Left renal cortex interstitium (tissue), 4 donors: Measurements from ENCODE around the gene ELN. TPM values are rescaled to one million over a fixed set of nuclear protein-coding genes. Genes with fewer than 3 reads are reported as not detected.
"Not testable (repeated sequence)": the region's sequence is repeated elsewhere in the genome, so short reads cannot be mapped to it uniquely, and the experiment has no call there.

Source experiments
- DNase-seq, 4 donors: peaks; one replicate each; pipeline ENCODE4 v3.0.0-alpha.2; 2013; ENCODE audit warnings: low read depth in 4 of 4, low spot score in 2 of 4, missing footprints in 1 of 4
- polyA plus RNA-seq, 4 donors: library from polyadenylated mRNA; unstranded; fragments of 120-200 nt; gene quantifications; one replicate each; pipeline ENCODE4 v1.2.1, GENCODE V29; 2013; ENCODE audit not compliant: insufficient read length in 4 of 4

Gene ELN
- polyA plus RNA-seq, 4 donors: 63.5 to 130 (median 77.1) TPM

DNA sequence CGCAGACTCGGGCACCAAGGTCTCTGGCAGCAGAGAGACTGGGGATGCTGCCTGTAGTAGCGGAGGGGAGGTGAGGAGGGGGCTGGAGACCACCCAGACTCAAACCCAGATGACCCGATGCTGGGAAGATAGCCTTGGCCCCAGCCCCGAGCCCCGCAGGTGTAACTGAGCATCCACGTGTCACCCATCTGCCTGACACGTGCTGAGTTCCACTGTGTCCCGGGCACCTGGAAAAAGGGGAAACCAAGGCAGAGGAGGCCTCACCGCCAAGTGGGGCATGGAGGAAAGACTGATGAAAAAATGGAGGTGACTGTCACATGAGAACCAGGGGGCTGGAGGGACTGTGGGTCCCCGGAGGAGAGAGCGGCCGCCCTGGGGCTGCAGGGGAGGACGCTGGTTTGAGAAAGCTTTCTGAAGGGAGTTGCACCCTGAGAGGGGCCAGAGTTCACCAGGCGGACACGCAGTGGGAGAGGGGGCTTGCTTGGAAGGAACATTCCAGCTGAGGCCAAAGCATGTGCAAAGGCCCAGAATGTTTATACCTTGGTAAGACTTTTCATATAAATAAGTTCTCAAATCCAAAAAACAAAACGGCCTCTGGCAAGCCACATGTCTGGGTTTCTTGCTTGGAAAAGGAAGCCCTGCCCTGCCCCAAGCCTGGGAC is 27.4 kb upstream of the ELN start:
- no peak for DNase-seq

DNA sequence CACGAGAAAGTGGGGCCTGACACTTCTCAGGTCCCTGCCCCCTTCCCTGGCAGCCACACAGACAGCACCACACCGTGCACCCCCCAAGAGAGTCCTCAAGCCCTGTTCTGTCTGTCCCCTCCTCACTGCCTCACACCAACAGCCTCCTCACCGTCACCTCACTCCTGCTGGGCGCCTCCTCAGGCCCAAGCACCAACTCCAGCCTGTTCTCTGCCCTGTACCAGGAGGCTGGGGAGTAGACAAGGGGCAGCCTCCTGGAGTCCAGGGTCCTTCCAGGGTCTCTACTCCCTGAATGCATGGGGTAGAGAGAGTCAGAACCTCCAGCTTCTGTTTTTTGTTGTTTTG is 26.9 kb upstream of the ELN start:
- no peak for DNase-seq

DNA sequence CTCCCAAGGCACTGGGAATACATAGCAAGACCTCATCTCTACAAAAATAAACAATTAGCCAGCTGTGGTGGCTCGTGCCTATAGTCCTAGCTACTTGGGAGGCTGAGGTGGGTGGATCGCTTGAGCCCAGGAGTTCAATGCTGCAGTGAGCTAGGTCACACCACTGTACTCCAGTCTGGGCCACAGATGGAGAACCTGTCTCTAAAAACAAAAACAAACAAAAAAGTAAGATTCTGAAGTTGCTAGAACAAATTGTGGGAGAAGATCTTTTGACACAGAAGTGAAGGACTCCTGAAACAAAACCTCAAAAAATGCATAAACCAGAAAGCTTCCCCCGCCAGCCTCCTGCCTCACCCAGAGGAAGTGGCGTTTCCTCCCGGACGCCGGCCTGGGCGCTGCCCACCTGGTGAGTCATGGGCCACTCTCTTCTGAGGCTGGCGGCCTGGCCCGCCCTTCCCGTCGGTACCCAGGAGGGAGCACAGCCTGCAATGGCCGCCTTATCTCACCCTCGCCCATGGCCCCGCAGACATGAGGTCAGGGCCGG is 25.4 kb upstream of the ELN start:
- no peak for DNase-seq

DNA sequence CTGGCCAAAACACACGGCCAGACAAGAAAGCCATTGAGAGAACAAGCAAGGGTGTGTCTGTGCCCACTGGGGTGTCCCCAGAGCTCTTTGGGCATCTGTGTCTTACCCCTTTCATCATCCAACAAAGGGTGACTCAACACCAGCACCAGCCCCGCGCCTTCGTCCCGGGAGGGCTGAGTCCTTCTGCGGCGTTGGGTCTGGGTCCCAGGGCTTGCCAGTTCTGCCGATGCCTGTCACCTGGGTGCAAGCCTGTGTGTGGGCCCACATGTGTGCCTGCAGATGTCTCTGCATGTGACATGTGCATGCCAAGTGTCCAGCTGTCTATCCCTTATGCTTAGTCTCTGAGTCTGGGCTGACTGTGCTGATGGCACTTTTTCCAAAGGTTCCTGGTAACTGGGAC is 24.4 kb upstream of the ELN start:
- no peak for DNase-seq

DNA sequence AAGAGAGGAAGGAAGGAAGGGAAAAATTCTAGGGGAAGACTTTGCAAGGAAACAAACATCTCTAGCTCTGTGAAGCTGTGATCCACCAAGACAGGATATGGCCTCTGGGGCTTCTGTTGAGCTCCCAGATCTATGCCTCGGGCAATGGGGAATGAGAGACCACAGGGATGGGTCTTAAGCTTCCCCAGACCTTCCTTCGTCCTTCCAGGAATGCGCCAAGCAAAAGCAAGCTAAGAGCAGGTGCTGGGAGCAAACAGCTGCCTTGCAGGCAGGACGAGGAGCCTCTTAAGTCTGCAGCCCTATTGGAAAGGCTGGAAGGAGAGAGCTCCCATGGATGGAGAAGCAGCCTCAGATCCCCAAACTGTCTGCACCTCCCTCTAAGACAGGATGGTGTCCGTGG is 21.9 kb upstream of the ELN start:
- DNase-seq: no peak

DNA sequence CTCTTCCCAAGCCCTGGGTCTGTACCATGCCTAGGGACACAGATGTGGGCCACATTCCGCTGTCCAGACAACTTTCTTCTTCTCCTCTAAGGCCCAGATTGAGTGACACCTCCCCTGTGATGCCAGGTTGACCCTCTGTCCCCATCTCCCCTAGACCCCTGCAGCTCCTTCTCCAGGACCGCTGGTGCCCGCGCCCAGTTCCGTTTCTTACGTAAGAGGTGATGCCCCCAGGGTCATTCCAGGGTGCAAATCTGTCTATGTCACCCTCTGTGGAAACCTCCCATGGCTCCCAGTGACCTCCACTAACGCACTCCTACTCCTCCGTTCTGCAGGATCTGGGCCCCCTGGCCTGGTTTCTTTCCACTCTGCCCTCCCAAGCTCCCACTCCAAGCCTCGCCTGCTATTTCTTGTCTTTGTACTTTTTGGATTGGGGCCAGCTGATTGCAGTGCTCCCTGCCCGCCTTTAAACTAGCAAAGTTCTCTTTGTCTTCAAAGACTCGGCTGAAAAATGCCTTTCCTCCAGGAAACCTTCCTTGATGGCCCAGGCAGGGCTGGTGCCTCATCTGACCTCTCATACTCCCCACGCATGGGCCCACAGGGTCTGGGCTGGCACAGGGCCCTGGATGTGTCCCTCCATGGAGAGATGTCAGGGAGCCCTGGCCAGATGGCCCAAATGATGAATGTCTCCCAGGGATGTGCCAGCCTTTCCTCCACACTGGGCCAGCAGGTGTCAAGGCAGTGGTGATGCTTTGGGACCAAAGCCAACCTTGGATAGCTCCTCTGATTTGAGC is 21.3 kb upstream of the ELN start:
- DNase-seq: no peak

DNA sequence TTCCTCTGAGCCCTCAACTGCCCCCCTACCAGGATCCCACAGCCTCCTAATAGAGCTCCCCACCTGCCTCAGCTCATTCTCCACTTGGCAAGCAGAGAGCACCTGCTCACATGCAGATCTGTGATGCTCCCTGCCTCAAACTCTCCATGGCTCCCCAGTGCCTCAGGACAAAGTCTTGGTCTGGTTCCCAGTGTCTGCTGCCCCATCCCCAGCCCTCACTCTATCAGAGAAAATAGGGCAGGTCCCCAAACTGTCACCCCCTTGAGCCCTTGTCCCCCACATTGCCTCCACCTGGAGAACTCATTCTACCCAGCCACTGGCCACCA is 20.8 kb upstream of the ELN start:
- DNase-seq: no peak

DNA sequence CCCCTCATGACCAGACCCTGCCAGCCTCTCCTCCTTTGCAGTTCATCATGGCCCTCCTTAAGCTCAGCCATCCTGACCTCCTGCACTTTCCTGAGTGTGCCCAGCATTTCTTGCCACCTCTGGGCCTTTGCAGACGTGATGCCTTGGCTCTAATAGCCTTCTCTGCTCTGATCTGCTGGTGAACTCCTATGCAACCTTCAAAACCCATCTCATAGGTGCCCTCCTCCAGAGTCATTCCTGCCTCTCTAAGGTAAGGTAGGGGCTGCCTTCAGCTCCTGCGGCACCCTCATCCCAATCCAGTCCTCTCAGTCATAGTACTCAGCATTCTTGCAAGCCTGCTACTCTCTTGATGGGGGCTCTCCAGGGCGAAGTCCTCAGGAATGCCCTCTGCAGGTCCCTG is 19.3 kb upstream of the ELN start:
- no peak for DNase-seq

DNA sequence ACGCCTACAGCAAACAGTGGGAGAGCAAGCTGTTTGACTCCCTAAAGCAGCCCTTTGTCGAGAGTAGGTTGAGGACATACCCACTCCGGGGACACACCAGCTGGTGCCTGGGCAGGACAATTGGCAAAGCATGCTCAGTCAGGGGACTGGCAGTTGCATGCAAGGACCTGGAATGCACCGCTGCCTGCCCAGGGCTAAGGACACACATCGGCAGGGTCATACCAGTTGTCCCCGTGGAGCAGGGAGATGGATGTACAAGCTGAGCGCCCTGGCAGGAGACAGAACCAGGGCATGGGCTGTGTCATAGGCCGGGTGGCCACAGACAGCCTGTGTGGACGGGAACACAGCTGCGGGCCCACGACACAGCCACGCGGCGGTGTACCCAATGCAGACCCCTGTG is 18.3 kb upstream of the ELN start:
- DNase-seq: no peak

DNA sequence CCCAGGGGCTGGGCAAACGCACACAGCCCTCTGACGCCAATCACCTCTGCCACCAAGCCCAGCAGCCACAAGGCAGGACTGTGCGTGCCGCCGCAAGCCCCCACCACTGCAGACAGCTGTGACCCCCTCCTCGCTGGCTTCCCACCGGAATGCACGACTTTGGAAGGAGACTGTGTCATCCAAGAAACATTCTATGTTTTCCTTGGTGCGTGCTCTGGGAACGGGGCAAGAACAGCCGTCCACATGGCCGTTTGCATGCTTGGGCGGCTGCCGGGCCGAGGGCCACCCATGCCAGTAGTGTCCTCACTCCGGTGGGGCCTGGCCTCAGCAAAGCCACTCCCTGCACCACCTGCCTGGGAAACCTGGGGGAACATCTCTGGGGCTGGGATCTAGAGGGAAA is 17.6 kb upstream of the ELN start:
- no peak for DNase-seq

DNA sequence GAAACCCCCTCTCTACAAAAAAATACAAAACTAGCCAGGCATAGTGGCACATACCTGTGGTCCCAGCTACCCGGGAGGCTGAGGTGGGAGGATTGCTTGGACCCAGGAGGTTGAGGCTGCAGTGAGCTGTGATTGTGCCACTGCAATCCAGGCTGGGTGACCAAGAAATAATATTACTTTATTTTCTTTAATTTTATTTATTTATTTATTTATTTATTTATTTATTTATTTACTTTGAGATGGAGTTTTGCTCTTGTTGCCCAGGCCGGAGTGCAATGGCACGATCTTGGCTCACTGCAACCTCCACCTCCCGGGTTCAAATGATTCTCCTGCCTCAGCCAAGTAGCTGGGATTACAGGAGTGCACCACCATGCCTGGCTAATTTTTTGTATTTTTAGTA is 16.6 kb upstream of the ELN start:
- not testable (repeated sequence) for DNase-seq

DNA sequence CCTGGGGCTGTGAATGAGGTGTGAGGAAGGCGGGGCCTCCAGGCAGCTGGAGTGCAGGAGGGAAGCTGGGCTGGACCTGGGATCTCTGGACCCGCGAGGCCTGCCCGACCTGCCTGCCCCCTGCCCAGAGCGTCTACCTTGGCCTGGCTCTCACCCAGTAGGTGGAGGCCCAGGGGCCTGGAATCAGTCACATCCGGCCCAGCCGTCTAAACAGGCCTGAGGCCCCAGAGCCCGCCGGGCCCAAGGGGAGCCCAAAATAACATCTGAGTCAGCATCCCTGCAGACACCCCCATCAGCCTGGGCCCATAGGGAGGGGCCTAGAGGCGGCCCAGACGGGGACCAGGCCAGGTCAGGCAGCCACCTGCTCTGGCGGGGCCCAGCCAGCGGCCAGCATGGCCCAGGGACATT is 15.1 kb upstream of the ELN start:
- DNase-seq: no peak

DNA sequence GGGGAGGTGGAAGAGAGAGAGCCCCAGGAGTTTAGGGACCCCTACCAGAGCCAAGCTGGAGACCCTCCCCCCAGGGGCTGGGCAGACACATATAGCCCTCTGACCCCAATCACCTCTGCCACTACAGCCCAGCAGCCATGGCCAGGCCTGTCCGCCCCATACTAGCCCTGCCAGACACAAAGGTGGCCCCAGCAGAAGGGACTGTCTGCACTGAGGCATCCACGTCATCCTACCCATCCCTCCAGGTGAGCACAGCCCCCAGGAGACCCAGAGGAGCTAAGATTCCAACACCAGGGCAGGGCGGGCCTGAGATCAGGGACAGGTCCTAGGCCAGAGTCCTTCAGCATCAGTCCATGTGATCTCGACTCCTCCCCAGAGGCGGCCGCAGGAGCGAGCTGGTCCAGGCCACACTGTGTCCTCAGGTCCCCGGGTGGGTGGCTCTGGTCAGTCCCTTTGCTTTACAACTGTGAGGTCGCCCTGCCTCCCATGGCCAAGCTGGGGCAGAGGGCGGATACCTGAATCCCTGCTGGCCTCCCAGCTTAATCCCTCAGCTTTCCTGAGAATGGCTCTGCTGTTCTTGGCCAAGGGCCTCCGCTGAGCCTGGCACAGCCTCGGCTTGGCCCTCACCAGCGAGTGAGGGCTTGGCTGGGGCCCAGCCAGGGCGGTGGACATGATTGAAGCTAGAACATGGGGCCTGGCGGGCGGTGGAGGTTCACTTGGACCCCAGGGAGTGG is 14.3 kb upstream of the ELN start:
- DNase-seq: no peak

DNA sequence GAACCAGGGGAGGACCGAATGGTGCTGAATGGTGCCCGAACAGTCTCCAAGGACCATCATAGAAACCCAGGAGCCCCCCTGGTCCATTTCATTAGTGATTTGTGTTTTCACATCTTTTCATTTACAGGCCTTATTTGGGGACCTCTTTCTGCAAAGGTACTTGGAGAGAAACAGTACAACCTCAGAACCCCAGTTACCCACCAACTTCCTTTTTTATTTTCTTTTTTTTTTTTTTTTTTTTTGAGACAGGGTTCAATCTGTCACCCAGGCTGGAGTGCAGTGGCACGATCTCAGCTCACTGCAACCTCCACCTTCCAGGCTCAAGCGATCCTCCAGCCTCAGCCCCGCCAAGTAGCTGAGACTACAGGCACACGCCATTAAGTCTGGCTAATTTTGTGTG is 13.0 kb upstream of the ELN start:
- no peak for DNase-seq

DNA sequence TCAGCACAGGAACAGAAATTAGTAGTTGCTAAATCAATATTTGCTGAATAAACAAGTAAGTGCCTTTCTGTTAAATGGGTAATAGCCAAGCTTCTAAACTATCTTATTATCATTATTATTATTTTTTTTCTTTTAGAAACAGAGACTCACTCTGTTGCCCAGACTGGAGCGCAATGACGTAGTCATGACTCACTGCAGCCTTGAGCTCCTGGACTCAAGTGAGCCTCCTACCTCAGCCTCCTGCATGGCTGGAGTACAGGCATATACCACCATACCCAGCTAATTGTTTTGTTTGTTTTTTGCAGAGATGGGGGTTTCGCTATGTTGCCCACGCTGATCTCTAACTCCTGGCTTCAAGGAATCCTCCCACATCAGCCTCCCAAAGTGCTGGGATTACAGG is 12.3 kb upstream of the ELN start:
- no peak for DNase-seq

DNA sequence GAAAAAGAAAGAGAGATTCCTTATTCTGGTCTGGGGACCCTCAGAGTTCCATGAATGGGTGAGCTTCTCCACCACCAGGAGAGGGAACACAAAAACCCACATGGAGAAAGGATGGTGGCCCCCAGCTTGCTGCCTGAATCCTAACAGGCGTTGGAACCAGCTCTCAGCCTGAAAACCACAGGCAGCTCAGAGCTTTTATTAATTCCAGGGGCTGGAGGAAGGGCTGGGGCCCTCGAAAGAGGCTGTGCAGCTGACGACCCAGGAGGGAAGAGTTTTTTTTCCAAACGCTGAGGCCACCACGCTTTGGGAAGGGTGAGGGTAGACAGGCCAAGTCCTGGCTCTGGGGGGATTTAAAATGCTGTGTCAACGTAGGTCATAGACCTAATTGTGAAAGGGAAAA is 10.8 kb upstream of the ELN start:
- DNase-seq: no peak

DNA sequence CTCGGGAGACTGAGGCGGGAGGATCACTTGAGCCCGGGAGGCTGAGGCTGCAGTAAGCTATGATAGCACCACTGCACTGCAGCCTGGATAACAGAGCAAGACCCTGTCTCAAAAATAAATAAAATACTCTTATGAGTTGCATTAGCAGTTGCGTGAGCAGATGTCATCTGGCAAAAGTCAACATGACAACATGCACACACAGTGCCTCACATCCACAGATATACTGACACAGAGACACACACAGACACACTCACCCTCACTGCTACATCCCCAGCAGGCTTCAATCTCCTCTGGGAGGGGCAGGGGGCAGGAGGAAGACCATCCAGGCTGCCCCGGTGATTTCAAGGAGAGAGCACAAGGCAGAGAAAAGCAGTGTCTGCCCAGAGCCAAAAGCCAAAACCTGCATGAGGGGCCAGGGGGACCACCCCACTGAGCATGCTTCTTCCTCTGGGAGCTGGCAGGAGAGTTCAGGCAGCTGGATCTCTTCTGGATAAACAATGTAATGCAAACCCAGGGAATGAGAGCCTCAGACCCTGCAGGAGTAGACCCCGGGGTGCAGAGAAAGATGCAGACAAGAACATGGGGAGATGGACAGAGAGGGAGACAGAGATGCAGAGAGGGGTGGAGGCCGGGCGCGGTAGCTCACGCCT is 9.6 kb upstream of the ELN start:
- no peak for DNase-seq

DNA sequence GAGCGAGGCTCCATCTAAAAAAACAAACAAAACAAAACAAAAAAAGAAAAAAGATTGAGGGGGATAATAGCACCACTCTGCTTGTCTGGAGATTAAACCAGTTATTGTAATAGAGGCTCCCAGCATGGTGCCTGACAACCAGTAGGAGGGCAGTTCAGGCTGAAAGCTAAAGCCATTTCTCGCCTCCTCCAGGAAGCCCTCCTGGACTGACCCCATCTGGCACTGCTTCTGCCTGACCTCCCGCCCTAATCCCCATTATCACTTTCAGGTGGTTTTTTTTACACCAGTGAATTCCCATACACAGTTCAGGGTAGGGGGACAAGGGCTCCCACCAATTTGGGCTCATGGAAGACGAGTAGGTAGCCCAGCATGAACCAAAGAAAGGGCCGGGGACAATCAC is 8.8 kb upstream of the ELN start:
- DNase-seq: no peak

DNA sequence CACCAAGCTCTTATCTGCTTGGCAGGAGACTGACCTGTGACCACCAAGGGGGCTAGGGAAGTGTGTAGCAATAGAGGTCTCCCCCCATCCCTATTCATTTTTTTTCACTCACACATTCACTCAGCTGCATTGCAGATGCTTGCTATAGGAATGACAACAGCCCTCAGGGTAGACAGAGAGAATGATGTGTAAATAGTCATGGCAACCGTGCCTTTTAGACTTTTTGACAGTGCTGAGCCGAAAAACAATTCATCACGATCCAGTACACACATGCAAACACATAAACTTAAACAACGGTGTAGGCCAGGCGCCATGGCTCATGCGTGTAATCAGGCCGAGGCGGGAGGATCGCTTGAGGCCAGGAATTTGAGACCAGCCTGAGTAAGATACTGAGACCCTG is 7.6 kb upstream of the ELN start:
- no peak for DNase-seq

DNA sequence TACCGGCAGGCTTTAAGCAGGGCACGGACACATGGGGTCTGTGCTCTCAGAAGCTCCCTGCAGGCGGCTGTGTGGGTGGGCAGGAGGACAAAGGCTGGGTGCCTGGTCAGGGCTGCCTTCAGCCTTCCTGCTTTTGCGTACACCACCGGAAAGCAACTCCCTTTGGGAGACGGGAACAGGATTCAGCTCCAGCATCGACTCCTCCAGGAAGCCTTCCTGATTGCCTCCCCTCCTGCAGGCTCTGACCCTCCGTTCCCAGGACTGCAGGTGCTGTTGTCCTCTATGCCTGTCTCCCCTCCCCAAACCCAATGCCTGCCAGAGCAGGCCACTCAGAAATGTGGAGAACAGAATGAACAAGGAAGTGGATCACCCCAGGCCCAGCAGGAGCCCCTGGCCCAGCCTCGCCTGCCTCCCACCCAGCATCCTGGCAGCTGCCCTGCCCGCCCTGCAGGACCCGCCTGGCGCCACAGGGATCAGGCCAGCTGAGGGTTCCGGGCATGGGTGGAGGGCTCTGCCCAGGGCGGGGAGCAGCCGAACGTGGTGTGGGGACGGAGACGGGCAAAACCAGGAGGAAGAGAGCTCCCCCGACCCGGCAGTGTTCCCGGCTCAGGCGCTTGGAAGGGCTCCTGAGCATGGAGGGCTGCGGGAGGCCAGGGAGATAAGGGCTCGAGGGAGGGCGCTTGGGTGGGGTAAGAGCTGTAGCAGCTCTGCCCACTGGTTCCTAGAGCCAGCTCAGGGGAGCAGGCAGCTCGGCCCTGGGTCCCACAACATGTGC is 6.2 kb upstream of the ELN start:
- DNase-seq: no peak

DNA sequence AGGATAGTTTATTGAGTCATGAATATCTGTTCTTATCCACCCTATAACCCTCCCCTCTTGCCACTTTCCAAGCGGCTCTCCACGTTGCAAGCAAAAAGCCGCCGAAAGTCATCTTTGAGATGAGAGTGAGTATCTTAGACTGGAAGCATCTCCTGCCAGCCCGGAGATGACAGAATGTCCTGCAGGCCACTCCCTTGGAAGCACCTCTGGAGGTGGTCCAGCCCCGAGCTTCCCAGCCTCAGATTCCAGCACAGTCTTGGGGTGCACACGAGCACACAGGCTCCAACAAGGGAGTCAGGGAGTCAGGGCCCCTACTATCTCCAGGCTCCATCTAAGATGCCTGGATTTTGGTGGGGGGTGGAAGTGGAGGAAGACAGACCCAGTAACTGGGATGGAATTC is 5.5 kb upstream of the ELN start:
- no peak for DNase-seq
